HCT116 (cell line): ENCODE measurements around the gene CCDC146.

Source experiments
- EZH2phosphoT487 ChIP-seq: fragments of 200-600 bp; IDR thresholded peaks from 2 replicates; pipeline ENCODE4 v1.6.1; 2018; ENCODE audit warnings: antibody characterized with exemption, borderline replicate concordance
- MAX ChIP-seq: IDR thresholded peaks from 2 replicates; pipeline ENCODE4 v1.6.1; 2012
- POLR2AphosphoS5 ChIP-seq: IDR thresholded peaks from 2 replicates; pipeline ENCODE4 v1.6.1; 2011; ENCODE audit warnings: mild to moderate bottlenecking, low read depth, low read length, moderate library complexity
- RAD21 ChIP-seq: IDR thresholded peaks from 2 replicates; pipeline ENCODE4 v1.6.1; 2012; ENCODE audit warnings: low read depth, mild to moderate bottlenecking
- TF ChIP-seq, protein P1 (sequence below), 3 experiments: fragments of 200-600 bp in 1 of 3; sonication (generic) in 1 of 3; IDR thresholded peaks in 2 of 3; conservative IDR thresholded peaks in 1 of 3; 2 replicates each; pipeline ENCODE4 v1.5.1; 2012 to 2017; ENCODE audit warnings: low read depth in 2 of 3, low read length in 2 of 3, antibody characterized with exemption in 1 of 3, borderline replicate concordance in 1 of 3, control low read depth in 1 of 3, mild to moderate bottlenecking in 1 of 3, mixed read lengths in 1 of 3, mixed run types in 1 of 3, moderate library complexity in 1 of 3; ENCODE audit not compliant: insufficient read depth in 1 of 3

DNA sequence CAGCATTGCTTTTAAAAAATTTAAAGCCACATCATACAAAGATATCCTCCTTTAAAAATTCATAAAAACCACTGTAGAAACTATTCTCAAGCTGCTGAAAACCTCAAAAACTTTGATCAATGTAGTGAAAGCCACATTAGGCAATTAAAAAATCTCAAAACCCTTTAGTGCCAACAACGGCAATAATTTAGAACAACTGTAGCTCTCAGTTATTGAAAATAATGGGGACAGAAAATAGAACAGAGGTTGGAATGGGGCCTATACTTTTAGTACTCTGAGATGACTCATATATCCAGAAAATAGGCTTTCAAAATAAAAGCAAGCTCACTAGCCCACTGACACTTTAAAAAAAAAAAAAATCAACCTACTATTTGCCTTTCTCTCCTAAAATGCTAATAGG, 206.3 kb downstream of the CCDC146 start:
- TF ChIP-seq POLR2AphosphoS5 (no peak), MAX (no peak), RAD21 (no peak), EZH2phosphoT487 (no peak)
- TF ChIP-seq, protein P1, sequence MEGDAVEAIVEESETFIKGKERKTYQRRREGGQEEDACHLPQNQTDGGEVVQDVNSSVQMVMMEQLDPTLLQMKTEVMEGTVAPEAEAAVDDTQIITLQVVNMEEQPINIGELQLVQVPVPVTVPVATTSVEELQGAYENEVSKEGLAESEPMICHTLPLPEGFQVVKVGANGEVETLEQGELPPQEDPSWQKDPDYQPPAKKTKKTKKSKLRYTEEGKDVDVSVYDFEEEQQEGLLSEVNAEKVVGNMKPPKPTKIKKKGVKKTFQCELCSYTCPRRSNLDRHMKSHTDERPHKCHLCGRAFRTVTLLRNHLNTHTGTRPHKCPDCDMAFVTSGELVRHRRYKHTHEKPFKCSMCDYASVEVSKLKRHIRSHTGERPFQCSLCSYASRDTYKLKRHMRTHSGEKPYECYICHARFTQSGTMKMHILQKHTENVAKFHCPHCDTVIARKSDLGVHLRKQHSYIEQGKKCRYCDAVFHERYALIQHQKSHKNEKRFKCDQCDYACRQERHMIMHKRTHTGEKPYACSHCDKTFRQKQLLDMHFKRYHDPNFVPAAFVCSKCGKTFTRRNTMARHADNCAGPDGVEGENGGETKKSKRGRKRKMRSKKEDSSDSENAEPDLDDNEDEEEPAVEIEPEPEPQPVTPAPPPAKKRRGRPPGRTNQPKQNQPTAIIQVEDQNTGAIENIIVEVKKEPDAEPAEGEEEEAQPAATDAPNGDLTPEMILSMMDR (IDR thresholded peaks at IDR 0.05 in 2 of 3, conservative IDR thresholded peaks at IDR 0.05 in 1 of 3; ENCODE audit: borderline replicate concordance in 1 of 3, insufficient read depth in 1 of 3, low read depth in 2 of 3, low read length in 2 of 3) = no peak
